Epithelial cell of proximal tubule (primary cell): Measurements from ENCODE around the gene NMRK2. TPM values are rescaled to one million over a fixed set of nuclear protein-coding genes. Genes with fewer than 3 reads are reported as not detected.

ENCODE experiments used
- DNase-seq: peaks from one replicate; pipeline ENCODE4 v3.0.0-alpha.2; 2011; ENCODE audit warnings: low read depth
- H3K4me3 ChIP-seq: 2 replicates; pipeline ENCODE4 v1.5.1; 2011; ENCODE audit warnings: low read depth, mild to moderate bottlenecking, low read length
- CTCF ChIP-seq: conservative IDR thresholded peaks from 2 replicates; pipeline ENCODE4 v1.5.1; 2012; ENCODE audit warnings: low read depth, mild to moderate bottlenecking, low read length
- total RNA-seq: library from RNA; depleted of rRNA; stranded (reverse); fragments of >200 nt; gene quantifications from 2 replicates; pipeline ENCODE4 v1.2.3, GENCODE V29; 2015

NMRK2 gene
- total RNA-seq, 1 donor from 2014 or later, result not detected

- no peak for TF ChIP-seq CTCF
- DNase-seq, result no peak
- H3K4me3 ChIP-seq, result no peak overlapping the region
Measured at GRCh38 chr19:3899531-3900294, 33.2 kb upstream of the NMRK2 start.

GRCh38 chr19:3902317-3902973, 30.4 kb upstream of the NMRK2 start:
- no peak for DNase-seq
- H3K4me3 ChIP-seq, result no peak overlapping the region
- no peak for TF ChIP-seq CTCF

GRCh38 chr19:3904233-3904632, 28.6 kb upstream of the NMRK2 start:
- H3K4me3 ChIP-seq, result no peak overlapping the region
- DNase-seq, result no peak
- no peak for TF ChIP-seq CTCF

- no peak for DNase-seq
- H3K4me3 ChIP-seq, result no peak overlapping the region
- no peak for TF ChIP-seq CTCF
Measured at GRCh38 chr19:3907626-3908265, 25.1 kb upstream of the NMRK2 start.

- no peak for TF ChIP-seq CTCF
- DNase-seq, result no peak
Measured at GRCh38 chr19:3908266-3909054, 24.4 kb upstream of the NMRK2 start.

GRCh38 chr19:3910105-3910504, 22.8 kb upstream of the NMRK2 start:
- DNase-seq, result no peak
- H3K4me3 ChIP-seq, result no peak overlapping the region
- TF ChIP-seq CTCF, result no peak

More at GRCh38 chr19:3908266-3909054, 24.4 kb upstream of the NMRK2 start:
- H3K4me3 ChIP-seq, result no peak overlapping the region
